A549 treated with Hydrocortisone at 1 μM for 4 hours (cell line): ENCODE data around the gene SRP72. TPM values are rescaled to one million over a fixed set of nuclear protein-coding genes. Genes with fewer than 3 reads are reported as not detected.

Source experiments
- total RNA-seq: library from RNA; stranded (reverse); fragments of 200-300 nt; extraction: Qiagen RNA extraction; gene quantifications from 5 replicates; pipeline ENCODE4 v1.2.3, GENCODE V29; 2022

The SRP72 gene, protein sequence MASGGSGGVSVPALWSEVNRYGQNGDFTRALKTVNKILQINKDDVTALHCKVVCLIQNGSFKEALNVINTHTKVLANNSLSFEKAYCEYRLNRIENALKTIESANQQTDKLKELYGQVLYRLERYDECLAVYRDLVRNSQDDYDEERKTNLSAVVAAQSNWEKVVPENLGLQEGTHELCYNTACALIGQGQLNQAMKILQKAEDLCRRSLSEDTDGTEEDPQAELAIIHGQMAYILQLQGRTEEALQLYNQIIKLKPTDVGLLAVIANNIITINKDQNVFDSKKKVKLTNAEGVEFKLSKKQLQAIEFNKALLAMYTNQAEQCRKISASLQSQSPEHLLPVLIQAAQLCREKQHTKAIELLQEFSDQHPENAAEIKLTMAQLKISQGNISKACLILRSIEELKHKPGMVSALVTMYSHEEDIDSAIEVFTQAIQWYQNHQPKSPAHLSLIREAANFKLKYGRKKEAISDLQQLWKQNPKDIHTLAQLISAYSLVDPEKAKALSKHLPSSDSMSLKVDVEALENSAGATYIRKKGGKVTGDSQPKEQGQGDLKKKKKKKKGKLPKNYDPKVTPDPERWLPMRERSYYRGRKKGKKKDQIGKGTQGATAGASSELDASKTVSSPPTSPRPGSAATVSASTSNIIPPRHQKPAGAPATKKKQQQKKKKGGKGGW
- 41.6 to 61.1 TPM (median 49.3 TPM) in 5 replicates for total RNA-seq

DNA sequence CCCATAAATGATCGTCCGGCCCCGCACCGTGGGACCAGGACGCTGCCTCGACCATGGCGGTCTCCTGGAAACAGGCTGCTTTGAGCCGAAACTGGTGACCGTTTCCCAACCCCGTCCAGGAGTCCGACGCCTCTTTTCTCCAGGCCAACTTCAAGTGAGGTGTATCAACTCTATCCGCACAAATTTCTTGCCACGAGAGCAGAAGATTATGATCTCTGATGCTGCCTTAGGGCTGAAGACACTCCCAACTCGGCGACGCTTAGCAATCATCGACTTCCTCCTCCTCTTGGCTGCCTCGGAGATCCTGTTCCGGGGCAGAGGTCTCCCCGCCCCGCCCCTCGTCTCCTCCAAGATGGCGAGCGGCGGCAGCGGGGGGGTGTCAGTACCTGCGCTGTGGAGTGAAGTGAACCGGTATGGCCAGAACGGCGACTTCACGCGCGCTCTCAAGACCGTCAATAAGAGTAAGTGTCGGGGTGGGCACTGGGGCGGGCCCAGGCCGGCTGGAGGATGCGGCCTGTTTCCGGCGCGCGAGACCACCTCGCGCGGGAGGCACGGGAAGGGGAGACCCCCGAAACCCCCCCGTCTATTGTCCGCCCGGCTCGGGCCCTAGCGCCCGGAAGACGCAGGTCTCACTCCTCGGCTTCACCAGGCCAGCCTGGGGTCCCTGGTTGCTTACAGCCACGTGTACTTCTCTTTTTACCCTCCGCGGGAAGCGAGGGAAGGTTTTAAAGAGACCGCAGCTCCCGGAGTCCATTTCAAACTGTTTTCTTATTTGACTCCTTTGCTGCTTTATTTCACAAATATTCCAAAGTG is at the start of gene SRP72:
Gene SRP72 (plus strand): TSS at position 334 of the 813 bp plus-strand sequence. CDS start 19 bp downstream, at position 353.

DNA sequence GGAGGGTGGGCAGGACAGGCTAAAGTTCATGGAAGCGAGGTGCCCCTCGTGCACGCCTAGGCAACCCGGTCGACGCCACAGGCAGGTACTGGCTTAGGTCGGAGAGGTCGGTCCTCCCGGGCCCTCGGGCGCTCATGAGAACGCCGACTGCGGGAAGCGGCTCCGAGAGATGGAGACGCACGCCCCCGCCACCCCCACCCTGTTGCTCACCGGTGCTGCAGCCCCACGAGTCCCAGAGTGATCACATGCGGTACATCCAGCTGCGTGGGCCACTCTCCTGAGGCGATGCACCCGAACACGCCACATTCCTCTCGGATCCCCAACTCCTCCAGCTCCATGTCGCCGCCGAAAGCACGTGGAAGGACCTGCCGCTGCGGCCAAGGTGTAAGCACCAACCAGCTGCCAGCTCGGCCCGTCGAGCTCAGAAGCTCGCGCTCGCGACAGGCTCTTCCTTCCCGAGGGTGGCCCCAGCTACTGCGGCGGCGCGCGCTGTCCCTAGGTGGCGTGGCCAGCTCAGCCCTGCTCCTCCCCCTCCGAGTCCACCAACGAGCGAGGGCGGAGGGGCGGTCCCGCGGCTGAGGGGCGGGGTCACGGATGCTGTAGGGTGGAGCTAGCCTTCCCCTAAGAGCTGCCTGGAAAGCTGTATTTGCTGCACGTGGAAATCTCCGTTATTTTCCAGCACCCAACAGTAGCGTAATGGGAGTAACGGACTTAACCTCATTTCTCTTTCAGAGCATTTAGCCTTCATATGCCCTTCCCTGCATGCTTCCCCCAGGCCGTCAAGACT is 32.1 kb upstream of the SRP72 start, which contains the start of gene PPAT:
Gene PPAT (minus strand): TSS at position 476 of the 787 bp plus-strand sequence. CDS start 138 bp downstream, at position 338.

DNA sequence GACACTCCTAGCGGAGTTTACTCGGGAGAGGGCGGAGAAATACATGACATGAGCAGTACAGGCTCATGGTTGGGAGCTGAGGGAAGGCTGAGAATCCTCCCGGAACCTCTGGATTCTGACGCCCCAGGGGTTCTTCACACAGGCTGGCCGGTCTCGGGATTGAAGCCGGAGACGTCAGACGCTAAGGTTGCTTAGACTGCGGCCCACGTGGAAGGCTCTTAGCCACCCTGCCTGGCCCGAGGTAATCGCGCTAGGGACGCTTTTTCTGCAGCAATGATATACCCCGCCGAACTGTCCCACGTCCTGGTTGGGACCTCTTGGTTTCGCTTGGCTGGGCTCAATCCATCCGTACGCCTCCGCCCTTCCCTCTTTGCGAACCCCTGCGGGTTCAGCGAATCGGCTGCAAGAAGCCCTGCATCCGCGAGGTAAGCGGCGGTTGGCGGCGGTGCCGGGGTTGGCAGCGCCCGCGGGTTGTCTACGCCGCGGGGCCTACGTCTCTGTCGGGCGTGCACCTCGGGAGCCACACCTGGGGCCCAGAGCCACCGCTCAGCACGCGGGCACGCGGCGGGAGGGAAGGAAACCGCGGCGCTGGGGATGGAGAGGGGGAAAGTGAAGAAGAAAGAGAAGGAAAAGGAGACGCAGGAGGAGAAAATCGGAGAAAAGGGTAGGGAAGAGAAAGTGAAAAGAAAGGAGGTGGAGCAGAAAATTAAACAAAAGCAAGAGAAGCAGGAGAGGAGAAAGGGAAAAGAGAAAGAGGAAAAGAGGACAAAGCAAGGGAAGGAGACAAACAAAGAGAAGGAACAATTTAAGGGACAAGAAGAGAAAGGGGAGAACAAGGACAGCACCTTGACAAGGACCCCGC is 38.1 kb downstream of the SRP72 start, which contains the start of gene ARL9:
Gene ARL9 (plus strand): TSS at position 523 of the 862 bp plus-strand sequence. CDS start 72 bp downstream, at position 595.

Other genes starting within 250 kb of the SRP72 start
- 2.3 to 3.7 TPM (median 2.9 TPM) in 5 replicates for gene AASDH, start 80.1 kb upstream of the SRP72 start, total RNA-seq
- 13.8 to 21.9 TPM (median 17.0 TPM) in 5 replicates for gene PPAT, start 32.0 kb upstream of the SRP72 start, total RNA-seq
- gene PAICS, start 31.4 kb upstream of the SRP72 start, total RNA-seq: 117 to 163 TPM (median 134 TPM) in 5 replicates
- gene ARL9, start 38.2 kb downstream of the SRP72 start, total RNA-seq: not detected in 5 replicates
- gene HOPX, start 213.7 kb downstream of the SRP72 start, total RNA-seq: not detected in 5 replicates